HFF-Myc (cell line): ENCODE data around the gene CADM4.

Experiments
- DNase-seq: peaks from one replicate; pipeline ENCODE4 v3.0.0-alpha.2; 2011; ENCODE audit warnings: low read depth; ENCODE audit errors: extremely low read depth
- H3K4me3 ChIP-seq: replicated peaks from 2 replicates; pipeline ENCODE4 v1.5.1; 2011; ENCODE audit warnings: low read depth, mild to moderate bottlenecking, control low read depth, low read length
- CTCF ChIP-seq: IDR thresholded peaks from 2 replicates; pipeline ENCODE4 v1.5.1; 2012; ENCODE audit warnings: mild to moderate bottlenecking, low read depth, low read length, control low read depth; ENCODE audit errors: missing control alignments

The CADM4 gene

GRCh38 chr19:43634506-43634871 lies 5.2 kb downstream of the CADM4 start:
- no peak overlapping the region for H3K4me3 ChIP-seq
- DNase-seq, result no peak
- no peak for TF ChIP-seq CTCF

- no peak overlapping the region for H3K4me3 ChIP-seq
- DNase-seq, result no peak
- no peak for TF ChIP-seq CTCF
These were observed 5.6 kb downstream of the CADM4 start for GRCh38 chr19:43634068-43634467.

GRCh38 chr19:43633520-43633919 lies 6.1 kb downstream of the CADM4 start:
- no peak overlapping the region for H3K4me3 ChIP-seq
- DNase-seq, result no peak
- TF ChIP-seq CTCF, result no peak

GRCh38 chr19:43631491-43631890 lies 8.2 kb downstream of the CADM4 start:
- TF ChIP-seq CTCF, result no peak
- DNase-seq, result no peak

GRCh38 chr19:43628646-43629326 lies 10.9 kb downstream of the CADM4 start:
- DNase-seq, result no peak
- H3K4me3 ChIP-seq, result no peak overlapping the region
- TF ChIP-seq CTCF, result no peak

More at GRCh38 chr19:43631491-43631890, 8.2 kb downstream of the CADM4 start:
- no peak overlapping the region for H3K4me3 ChIP-seq

GRCh38 chr19:43626838-43627237 lies 12.8 kb downstream of the CADM4 start:
- no peak for TF ChIP-seq CTCF
- no peak for DNase-seq

GRCh38 chr19:43625918-43626579 lies 13.6 kb downstream of the CADM4 start:
- DNase-seq, result no peak
- no peak overlapping the region for H3K4me3 ChIP-seq
- TF ChIP-seq CTCF, result no peak

More at GRCh38 chr19:43626838-43627237, 12.8 kb downstream of the CADM4 start:
- no peak overlapping the region for H3K4me3 ChIP-seq
